Ovary (tissue), 3 donors: ENCODE data around the gene SRL.

Experiments used
- POLR2A ChIP-seq: fragments of 450-650 bp; IDR thresholded peaks from one replicate; pipeline ENCODE4 v1.6.1; 2017; ENCODE audit warnings: antibody characterized with exemption, mild to moderate bottlenecking, moderate library complexity
- TF ChIP-seq, protein P1 (sequence below), 3 donors: fragments of 450-650 bp in 2 of 3; fragments of 200-600 bp in 1 of 3; IDR thresholded peaks; one replicate each; pipeline versions ENCODE4 v1.5.1 to v1.8.0; 2016 to 2022; ENCODE audit warnings: antibody characterized with exemption in 3 of 3, mild to moderate bottlenecking in 1 of 3
- donor health status: DM: no; HTN: no; CAD: no.

DNA sequence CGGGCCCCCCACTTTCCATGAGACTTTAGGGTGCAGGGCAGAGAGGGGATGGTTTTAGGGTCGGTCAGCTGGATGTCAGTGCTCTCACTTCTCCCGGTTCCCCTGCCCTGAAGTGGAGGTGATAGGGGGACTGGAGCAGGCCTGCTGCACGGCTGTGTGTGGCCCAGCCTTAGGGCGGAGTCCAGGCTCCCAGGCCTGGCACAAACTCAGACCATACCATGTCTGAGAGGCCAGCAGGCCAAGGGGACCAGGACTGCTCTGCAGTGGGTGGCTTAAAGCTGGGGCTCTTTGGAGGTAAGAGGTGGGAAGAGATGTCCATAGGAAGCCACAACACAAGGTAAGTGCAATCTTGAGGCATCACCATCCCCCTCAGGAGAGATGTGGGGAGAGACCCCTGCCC lies 22.7 kb upstream of the SRL start:
- TF ChIP-seq, protein P1, sequence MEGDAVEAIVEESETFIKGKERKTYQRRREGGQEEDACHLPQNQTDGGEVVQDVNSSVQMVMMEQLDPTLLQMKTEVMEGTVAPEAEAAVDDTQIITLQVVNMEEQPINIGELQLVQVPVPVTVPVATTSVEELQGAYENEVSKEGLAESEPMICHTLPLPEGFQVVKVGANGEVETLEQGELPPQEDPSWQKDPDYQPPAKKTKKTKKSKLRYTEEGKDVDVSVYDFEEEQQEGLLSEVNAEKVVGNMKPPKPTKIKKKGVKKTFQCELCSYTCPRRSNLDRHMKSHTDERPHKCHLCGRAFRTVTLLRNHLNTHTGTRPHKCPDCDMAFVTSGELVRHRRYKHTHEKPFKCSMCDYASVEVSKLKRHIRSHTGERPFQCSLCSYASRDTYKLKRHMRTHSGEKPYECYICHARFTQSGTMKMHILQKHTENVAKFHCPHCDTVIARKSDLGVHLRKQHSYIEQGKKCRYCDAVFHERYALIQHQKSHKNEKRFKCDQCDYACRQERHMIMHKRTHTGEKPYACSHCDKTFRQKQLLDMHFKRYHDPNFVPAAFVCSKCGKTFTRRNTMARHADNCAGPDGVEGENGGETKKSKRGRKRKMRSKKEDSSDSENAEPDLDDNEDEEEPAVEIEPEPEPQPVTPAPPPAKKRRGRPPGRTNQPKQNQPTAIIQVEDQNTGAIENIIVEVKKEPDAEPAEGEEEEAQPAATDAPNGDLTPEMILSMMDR (IDR thresholded peaks at IDR 0.05): no peak
- no peak for TF ChIP-seq POLR2A
